Measurements from ENCODE around the gene PHF21A. TPM values are rescaled to one million over a fixed set of nuclear protein-coding genes. Genes with fewer than 3 reads are reported as not detected.

Gene PHF21A
- total and polyA plus RNA-seq, 2 of the 13 experiments (the other 11 are each of a cell fraction or from before 2014, with no cell fraction given), result 4.1 to 34.6 TPM

DNA sequence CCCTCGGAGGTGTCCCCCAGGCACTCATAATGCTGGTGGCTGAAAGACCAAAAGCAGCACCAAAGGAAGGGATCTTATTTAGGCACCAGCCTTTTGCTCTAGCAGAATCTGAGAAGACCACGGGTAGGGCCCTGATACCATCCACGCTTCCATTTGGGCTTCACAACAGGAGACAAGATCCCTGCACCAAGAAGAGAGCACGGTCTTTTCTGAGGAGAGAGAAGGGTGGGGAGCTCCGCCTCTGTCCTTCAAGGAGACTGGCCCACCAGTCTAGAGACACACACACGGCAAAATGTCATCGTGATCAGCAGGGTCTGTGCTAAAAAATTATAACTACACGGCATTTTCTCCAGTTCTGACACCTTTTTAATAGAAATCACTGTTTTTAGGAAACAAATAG, 189.0 kb downstream of the PHF21A start:
- no peak for DNase-seq (ENCODE audit: low spot score)
- Histone ChIP-seq H3K27me3 (ENCODE audit: control insufficient read depth in 1 of 2, insufficient read depth in 2 of 2, low read length in 2 of 2) (no peaks in the 10 kb centered on the region), H3K36me3 (replicated peaks in 1 of 2; ENCODE audit: control insufficient read depth in 1 of 2, insufficient read depth in 2 of 2, low read length in 2 of 2) (peaks cover 6 to 28% of the 10 kb centered on the region in 2 experiments; a peak in 4 of 5 replicates), H3K4me2 (ENCODE audit: low read depth, low read length) (no peak overlapping the region), H3K79me2 (ENCODE audit: insufficient read depth, low read length) (no peaks in the 10 kb centered on the region), H3K4me3 (replicated peaks in 1 of 3; ENCODE audit: insufficient read depth in 1 of 3, low read depth in 2 of 3, low read length in 3 of 3) (no peak overlapping the region), H3K27ac (ENCODE audit: extremely low read length, insufficient read depth, low read length) (no peak overlapping the region), H3K4me1 (ENCODE audit: insufficient read depth, low read length) (peaks cover 29% of the 10 kb centered on the region), H4K20me1 (ENCODE audit: insufficient read depth, low read length) (no peaks in the 10 kb centered on the region), H3K9me3 (ENCODE audit: low read length) (no peaks in the 10 kb centered on the region), H2AFZ (ENCODE audit: low read length) (no peak overlapping the region), H3K9ac (ENCODE audit: insufficient read depth, low read depth, low read length) (no peak overlapping the region)
- no peak for FAIRE-seq
- ChIA-PET POLR2A (no interaction called here), CTCF (ENCODE audit: low intra/inter-chr PET ratio, low total read pairs) (no interaction called here)
- WGBS (ENCODE audit: low lambda C conversion rate), result 97% methylated on average over 8 of the region's 8 CpGs
- no peak for ATAC-seq
- in situ Hi-C loops (cut with HindIII; ENCODE audit: extremely low pct_ligation_motif_present, low pct_unique_long_range_greater_than_20kb), result no loop called here
- BruUV-seq (replicated peaks), result no TSS peak
- intact Hi-C loops (cut with micrococcal nuclease; ENCODE audit: unreplicated experiment), result no loop called here
- TF ChIP-seq IKZF1 (IDR thresholded peaks at IDR 0.05) (no peak), NFE2 (CRISPR knock-in tag; IDR thresholded peaks at IDR 0.05) (no peak), KAT8 (CRISPR knock-in tag; IDR thresholded peaks at IDR 0.05) (no peak), MED8 (CRISPR knock-in tag; IDR thresholded peaks at IDR 0.05; ENCODE audit: insufficient replicate concordance) (no peak), CREB1 (IDR thresholded peaks at IDR 0.05) (no peak), CREB1 (CRISPR knock-in tag; IDR thresholded peaks at IDR 0.05) (no peak), HIVEP1 (CRISPR knock-in tag; IDR thresholded peaks at IDR 0.05) (no peak), ZNF124 (CRISPR knock-in tag; IDR thresholded peaks at IDR 0.05) (no peak), ZNF543 (CRISPR knock-in tag; IDR thresholded peaks at IDR 0.05) (no peak), ERF (CRISPR knock-in tag; IDR thresholded peaks at IDR 0.05) (no peak), SIX4 (CRISPR knock-in tag; IDR thresholded peaks at IDR 0.05) (no peak), YEATS2 (CRISPR knock-in tag; IDR thresholded peaks at IDR 0.05; ENCODE audit: borderline replicate concordance) (no peak)
- TF ChIP-seq, protein P1, sequence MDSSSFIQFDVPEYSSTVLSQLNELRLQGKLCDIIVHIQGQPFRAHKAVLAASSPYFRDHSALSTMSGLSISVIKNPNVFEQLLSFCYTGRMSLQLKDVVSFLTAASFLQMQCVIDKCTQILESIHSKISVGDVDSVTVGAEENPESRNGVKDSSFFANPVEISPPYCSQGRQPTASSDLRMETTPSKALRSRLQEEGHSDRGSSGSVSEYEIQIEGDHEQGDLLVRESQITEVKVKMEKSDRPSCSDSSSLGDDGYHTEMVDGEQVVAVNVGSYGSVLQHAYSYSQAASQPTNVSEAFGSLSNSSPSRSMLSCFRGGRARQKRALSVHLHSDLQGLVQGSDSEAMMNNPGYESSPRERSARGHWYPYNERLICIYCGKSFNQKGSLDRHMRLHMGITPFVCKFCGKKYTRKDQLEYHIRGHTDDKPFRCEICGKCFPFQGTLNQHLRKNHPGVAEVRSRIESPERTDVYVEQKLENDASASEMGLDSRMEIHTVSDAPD (CRISPR knock-in tag; IDR thresholded peaks at IDR 0.05), result no peak
- TF ChIP-seq, protein P2, sequence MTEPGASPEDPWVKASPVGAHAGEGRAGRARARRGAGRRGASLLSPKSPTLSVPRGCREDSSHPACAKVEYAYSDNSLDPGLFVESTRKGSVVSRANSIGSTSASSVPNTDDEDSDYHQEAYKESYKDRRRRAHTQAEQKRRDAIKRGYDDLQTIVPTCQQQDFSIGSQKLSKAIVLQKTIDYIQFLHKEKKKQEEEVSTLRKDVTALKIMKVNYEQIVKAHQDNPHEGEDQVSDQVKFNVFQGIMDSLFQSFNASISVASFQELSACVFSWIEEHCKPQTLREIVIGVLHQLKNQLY (CRISPR knock-in tag; IDR thresholded peaks at IDR 0.05), result no peak
- TF ChIP-seq, protein P3, sequence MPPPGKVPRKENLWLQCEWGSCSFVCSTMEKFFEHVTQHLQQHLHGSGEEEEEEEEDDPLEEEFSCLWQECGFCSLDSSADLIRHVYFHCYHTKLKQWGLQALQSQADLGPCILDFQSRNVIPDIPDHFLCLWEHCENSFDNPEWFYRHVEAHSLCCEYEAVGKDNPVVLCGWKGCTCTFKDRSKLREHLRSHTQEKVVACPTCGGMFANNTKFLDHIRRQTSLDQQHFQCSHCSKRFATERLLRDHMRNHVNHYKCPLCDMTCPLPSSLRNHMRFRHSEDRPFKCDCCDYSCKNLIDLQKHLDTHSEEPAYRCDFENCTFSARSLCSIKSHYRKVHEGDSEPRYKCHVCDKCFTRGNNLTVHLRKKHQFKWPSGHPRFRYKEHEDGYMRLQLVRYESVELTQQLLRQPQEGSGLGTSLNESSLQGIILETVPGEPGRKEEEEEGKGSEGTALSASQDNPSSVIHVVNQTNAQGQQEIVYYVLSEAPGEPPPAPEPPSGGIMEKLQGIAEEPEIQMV (CRISPR knock-in tag; IDR thresholded peaks at IDR 0.05; ENCODE audit: low read depth), result no peak
